ENCODE results near the gene ERBB4.

Gene ERBB4

DNA sequence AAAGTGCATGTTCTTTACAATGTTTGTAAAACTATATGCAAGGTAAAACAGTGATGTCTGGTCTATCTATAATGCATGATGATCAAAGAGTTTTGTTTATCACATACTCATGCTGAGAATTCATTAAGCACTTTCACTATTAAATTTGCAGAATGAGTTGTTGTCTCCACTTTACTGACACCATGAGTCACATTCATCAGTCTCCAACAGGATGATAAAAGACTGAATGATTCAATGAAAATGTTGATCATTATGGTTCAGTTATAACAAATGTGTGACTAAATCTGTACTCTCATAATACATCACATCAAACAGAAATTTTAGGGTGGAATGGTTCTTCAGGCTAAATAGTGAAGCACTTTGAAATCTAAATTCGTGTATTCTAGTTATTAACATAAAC, 129.0 kb downstream of the ERBB4 start:
- TF ChIP-seq, protein P1, sequence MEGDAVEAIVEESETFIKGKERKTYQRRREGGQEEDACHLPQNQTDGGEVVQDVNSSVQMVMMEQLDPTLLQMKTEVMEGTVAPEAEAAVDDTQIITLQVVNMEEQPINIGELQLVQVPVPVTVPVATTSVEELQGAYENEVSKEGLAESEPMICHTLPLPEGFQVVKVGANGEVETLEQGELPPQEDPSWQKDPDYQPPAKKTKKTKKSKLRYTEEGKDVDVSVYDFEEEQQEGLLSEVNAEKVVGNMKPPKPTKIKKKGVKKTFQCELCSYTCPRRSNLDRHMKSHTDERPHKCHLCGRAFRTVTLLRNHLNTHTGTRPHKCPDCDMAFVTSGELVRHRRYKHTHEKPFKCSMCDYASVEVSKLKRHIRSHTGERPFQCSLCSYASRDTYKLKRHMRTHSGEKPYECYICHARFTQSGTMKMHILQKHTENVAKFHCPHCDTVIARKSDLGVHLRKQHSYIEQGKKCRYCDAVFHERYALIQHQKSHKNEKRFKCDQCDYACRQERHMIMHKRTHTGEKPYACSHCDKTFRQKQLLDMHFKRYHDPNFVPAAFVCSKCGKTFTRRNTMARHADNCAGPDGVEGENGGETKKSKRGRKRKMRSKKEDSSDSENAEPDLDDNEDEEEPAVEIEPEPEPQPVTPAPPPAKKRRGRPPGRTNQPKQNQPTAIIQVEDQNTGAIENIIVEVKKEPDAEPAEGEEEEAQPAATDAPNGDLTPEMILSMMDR (IDR thresholded peaks at IDR 0.05) = no peak

DNA sequence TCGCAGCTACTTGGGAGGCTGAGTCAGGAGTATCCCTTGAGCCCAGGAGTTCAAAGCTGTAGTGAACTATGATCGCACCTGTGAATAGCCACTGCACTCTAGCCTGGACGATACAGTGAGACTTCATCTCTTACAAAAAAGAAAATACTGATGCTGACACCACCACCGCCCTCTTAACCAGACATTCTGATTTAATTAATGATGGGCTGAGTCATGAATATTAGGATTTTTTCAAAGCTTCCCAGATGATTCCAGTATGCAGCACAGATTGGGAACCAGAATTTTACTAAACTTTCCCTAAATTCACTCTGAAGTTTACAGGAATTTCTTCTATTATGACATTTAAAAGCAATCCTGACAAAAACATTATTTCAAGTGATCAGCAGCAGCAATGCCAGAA, 130.1 kb downstream of the ERBB4 start:
- TF ChIP-seq, protein P1 (IDR thresholded peaks at IDR 0.05) = no peak

DNA sequence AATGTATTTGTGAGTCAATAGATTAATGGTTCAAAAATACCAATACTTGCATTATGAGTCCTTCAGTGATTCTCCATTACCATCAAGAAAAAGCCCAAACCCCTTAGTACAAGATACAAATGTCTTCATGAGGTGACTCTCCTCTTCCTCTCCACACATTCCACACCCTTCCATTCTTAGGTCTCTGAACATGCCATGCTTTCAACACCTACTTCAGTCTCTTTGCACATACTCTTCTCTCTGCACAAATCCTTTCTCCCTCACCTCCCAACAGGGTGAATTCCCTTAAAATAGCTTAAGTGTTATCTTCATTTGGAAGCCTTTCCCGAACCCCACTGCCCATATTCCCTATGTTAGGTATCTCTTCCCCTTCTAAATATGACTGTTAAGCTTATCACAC, 131.9 kb downstream of the ERBB4 start:
- TF ChIP-seq, protein P1 (IDR thresholded peaks at IDR 0.05) = no peak

DNA sequence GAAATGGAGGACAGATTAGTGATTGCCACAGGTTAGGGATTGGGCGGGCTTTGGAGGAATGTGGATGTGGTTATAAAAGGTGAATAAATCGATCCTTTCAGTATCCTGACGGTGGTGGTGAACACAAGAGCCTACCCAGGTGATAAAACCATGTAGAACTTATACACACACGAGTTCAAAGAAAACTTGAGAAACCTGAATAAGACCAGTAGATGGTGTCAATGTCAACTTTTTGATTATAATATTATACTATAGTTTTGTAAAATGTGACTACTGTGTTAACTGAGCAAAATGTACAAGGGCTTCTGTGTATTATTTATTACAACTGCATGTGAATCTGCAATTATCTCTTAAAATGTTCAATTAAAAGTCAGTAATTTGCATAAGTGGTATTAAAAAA, 136.3 kb downstream of the ERBB4 start:
- TF ChIP-seq, protein P1 (IDR thresholded peaks at IDR 0.05) = peak; percentile 33; the same call in 1 of the 2 replicates

DNA sequence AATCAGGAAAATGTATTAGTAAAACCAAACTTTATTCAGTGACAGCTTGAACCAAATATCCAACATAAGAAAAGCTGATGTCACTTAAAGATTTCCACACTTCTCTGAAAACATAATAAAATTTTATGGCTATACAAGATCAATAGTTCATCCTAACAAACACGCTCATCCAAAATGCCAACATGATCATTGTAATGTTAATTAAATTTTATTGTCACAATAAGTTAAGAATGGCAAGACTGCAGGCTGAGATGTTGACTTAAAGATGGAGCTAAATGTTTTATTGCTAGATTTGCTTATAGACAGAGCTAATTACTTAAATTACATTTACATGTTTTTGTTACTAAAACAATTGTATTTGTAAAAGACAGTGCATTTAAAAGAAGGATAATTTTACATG, 140.3 kb downstream of the ERBB4 start:
- TF ChIP-seq, protein P1 (IDR thresholded peaks at IDR 0.05) = no peak

DNA sequence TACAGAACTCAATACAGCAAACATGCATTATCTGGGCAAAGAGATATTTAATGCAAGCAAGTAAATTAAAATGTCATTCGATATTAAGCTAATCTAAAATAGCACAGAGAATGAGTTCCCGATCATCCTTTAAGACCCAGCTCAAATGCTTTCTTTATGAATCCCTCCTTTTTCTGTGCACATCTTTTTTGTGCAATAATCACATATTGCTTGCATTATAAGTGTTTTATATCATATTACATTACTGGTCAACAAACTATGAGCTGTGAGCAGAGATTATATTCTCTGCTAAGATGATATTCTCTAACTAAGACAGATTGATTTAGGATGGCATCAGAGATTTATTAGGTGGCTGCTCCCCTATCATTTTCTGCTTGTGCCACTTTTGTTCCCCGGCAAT, 146.1 kb downstream of the ERBB4 start:
- TF ChIP-seq, protein P1 (IDR thresholded peaks at IDR 0.05) = no peak

DNA sequence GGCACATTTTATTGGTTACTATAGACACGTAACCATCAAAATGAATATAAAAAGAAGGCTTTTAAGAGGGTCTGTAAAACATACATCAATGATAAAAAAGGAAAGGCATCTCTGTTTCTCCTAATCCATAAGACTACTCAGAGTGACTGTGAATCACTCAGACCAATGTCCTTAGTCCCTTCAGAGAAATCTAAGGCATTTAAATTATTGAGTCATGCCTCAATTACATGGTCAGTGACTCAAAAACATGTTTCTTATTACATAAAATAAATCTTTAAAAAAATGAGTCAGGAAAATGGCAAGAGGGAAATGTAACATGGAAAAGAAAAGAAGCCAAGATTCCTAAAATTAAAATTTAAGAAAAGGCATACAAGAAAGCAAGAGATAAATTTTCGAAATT, 146.6 kb downstream of the ERBB4 start:
- TF ChIP-seq, protein P1 (IDR thresholded peaks at IDR 0.05) = no peak

DNA sequence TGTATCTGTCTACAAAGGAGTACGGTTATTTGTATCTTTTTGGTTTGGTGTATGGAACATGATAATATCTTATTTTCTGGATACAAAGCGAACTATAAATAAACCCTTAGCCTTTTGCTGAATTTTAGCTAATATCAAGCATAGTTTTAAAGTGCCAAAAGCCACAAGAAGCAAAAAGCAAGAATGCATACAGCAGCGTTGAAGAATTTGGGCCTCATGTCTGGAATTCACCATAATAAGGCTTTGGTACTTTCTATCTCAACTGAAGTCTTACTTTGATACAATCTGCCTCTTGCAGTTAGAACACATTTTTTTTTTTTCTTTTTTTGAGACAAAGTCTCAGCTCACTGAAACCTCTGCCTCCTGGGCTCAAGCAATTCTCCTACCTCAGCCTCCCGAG, 151.5 kb downstream of the ERBB4 start:
- TF ChIP-seq, protein P1 (IDR thresholded peaks at IDR 0.05) = no peak
